RWPE1 (cell line): ENCODE results near the gene INSYN1.

Experiments used
- CTCF ChIA-PET: fragments of 350-600 bp; sonication (Branson Sonifier 250); formaldehyde crosslinking; extraction: SDS; loops from one replicate; lab custom pipeline; 2021; lab: Yijun Ruan, JAX
- POLR2A ChIA-PET: fragments of 400-600 bp; formaldehyde crosslinking; extraction: SDS; loops from one replicate; lab custom pipeline; 2020; ENCODE audit warnings: antibody characterized with exemption; ENCODE audit not compliant: low non-redundant PET; lab: Yijun Ruan, JAX
- DNase-seq: peaks from one replicate; pipeline ENCODE4 v3.0.0; 2012; ENCODE audit warnings: low spot score
- H3K27ac ChIP-seq: fragments of 450-650 bp; 2 replicates; pipeline ENCODE4 v1.5.1; 2017
- CTCF ChIP-seq: fragments of 450-650 bp; conservative IDR thresholded peaks from 2 replicates; pipeline ENCODE4 v1.5.1; 2017; ENCODE audit warnings: low read depth, mild to moderate bottlenecking

The INSYN1 gene

GRCh38 chr15:73753250-73754130 is at the start of gene INSYN1:
Gene INSYN1 (minus strand): TSS chr15:73753351. CDS start chr15:73751130, 2,221 bp downstream.
- DNase-seq, result peak; percentile 36
- no peak within 1 kb of the TSS for H3K27ac ChIP-seq
- no peak for TF ChIP-seq CTCF
- POLR2A ChIA-PET, result no interaction called here
- CTCF ChIA-PET, result interaction anchor here (0.7 kb wide), 2 partner anchors 14 to 554 kb away, joined by 3 read pairs; no protein-coding TSS in a partner anchor

GRCh38 chr15:73802431-73803041 is 49.4 kb upstream of the INSYN1 start:
- TF ChIP-seq CTCF, result no peak
- DNase-seq, result no peak
- ChIA-PET POLR2A (no interaction called here), CTCF (interaction anchor here (0.6 kb wide), 1 partner anchor 21 kb away, joined by 3 read pairs; no protein-coding TSS in a partner anchor)
- peak overlapping the region; percentile 95 for H3K27ac ChIP-seq

GRCh38 chr15:73800662-73801345 is 47.7 kb upstream of the INSYN1 start:
- TF ChIP-seq CTCF, result no peak
- peak overlapping the region; percentile 95 for H3K27ac ChIP-seq
- POLR2A ChIA-PET, result no interaction called here
- CTCF ChIA-PET, result interaction anchor here (0.5 to 0.6 kb wide), 2 partner anchors 360 to 973 kb away, joined by 3 to 4 read pairs; no protein-coding TSS in a partner anchor
- peak; percentile 80 for DNase-seq

GRCh38 chr15:73799466-73799865 is 46.3 kb upstream of the INSYN1 start:
- CTCF ChIA-PET, result no interaction called here

GRCh38 chr15:73797366-73798158 is 44.4 kb upstream of the INSYN1 start:
- no peak for DNase-seq
- ChIA-PET POLR2A (interaction anchor here (0.6 kb wide), 1 partner anchor 65 kb away, joined by 3 read pairs; no protein-coding TSS in a partner anchor), CTCF (interaction anchor here (0.6 to 0.7 kb wide), 2 partner anchors 18 to 744 kb away, joined by 3 read pairs; no protein-coding TSS in a partner anchor)
- TF ChIP-seq CTCF, result no peak
- H3K27ac ChIP-seq, result no peak overlapping the region

More at GRCh38 chr15:73799466-73799865, 46.3 kb upstream of the INSYN1 start:
- H3K27ac ChIP-seq, result peak overlapping the region; percentile 95
- TF ChIP-seq CTCF, result no peak
- no peak for DNase-seq
- POLR2A ChIA-PET, result no interaction called here
